Measurements from ENCODE around the gene NCEH1. TPM values are rescaled to one million over a fixed set of nuclear protein-coding genes. Genes with fewer than 3 reads are reported as not detected.

The NCEH1 gene
- total and polyA plus RNA-seq, 2 of the 4 experiments (the other 2 are of a cell fraction) = 22.3 to 23.3 TPM

- H2BK15ac ChIP-seq (ENCODE audit: low read depth, low read length) = no peak overlapping the region
- H2BK20ac ChIP-seq (ENCODE audit: low read depth, low read length) = no peak overlapping the region
- H3K27me3 ChIP-seq (ENCODE audit: control insufficient read depth, insufficient read depth, low read length) = no peaks in the 10 kb centered on the region
- no peak overlapping the region for H2AK9ac ChIP-seq (replicated peaks; ENCODE audit: low read depth, low read length, poor library complexity)
- ChIA-PET POLR2A (ENCODE audit: unreplicated experiment) (no interaction called here), CTCF (no interaction called here)
- no peak overlapping the region for H4K5ac ChIP-seq (ENCODE audit: low read depth, low read length)
- H4K20me1 ChIP-seq (ENCODE audit: insufficient read depth, low read length) = no peaks in the 10 kb centered on the region
- no peak overlapping the region for H3K23ac ChIP-seq (ENCODE audit: low read depth, low read length)
- H3K9me3 ChIP-seq (ENCODE audit: control insufficient read depth, insufficient read depth, low read length) = no peaks in the 10 kb centered on the region
- 80% methylated on average over 1 of the region's 5 CpGs; no CpG with 5 or more reads in 1 of the 2 experiments for WGBS, 2 experiments (ENCODE audit: extremely low coverage in 2 of 2, insufficient read length in 1 of 2)
- H3K14ac ChIP-seq (replicated peaks; ENCODE audit: low read depth, low read length) = no peak overlapping the region
- no peak overlapping the region for H2AFZ ChIP-seq (replicated peaks; ENCODE audit: low read length, poor library complexity)
- H3K56ac ChIP-seq (ENCODE audit: extremely low read depth, insufficient read depth, low read length) = no peak overlapping the region
- H4K8ac ChIP-seq (ENCODE audit: low read depth in 2 of 2, low read length in 2 of 2) = no peak overlapping the region
- no peak overlapping the region for H3K27ac ChIP-seq (ENCODE audit: insufficient read depth, low read length)
- H4K91ac ChIP-seq (ENCODE audit: insufficient read depth, low read depth, low read length) = no peak overlapping the region
- intact Hi-C loops (cut with micrococcal nuclease) = no loop called here
- no peak overlapping the region for H2AK5ac ChIP-seq (ENCODE audit: low read depth, low read length)
- H3K79me1 ChIP-seq (ENCODE audit: low read depth in 1 of 2, low read length in 2 of 2) = peaks cover 37 to 73% of the 10 kb centered on the region in 2 experiments
- no peak overlapping the region for H3K9ac ChIP-seq (ENCODE audit: low read depth, low read length)
- no peak overlapping the region for H2BK120ac ChIP-seq (ENCODE audit: low read depth, low read length)
- no peak overlapping the region for H3K4ac ChIP-seq (ENCODE audit: low read depth, low read length)
- H2BK5ac ChIP-seq (ENCODE audit: low read depth, low read length, poor library complexity, severe bottlenecking) = no peak overlapping the region
- H3K36me3 ChIP-seq (ENCODE audit: control insufficient read depth, insufficient read depth, low read length) = no peaks in the 10 kb centered on the region
- DNase-seq (no peak), ATAC-seq (ENCODE audit: low read depth) (no peak)
- peaks cover 14% of the 10 kb centered on the region for H3K4me1 ChIP-seq (ENCODE audit: control insufficient read depth, insufficient read depth, low read length)
- H3K4me3 ChIP-seq (ENCODE audit: insufficient read depth, low read depth, low read length) = no peak overlapping the region
- no peak overlapping the region for H3K4me2 ChIP-seq (ENCODE audit: low read depth, low read length)
- no peak overlapping the region for H3K18ac ChIP-seq (ENCODE audit: low read depth, low read length)
- no TSS peak for BruUV-seq (replicated peaks)
- TF ChIP-seq RAD21 (IDR thresholded peaks at IDR 0.05; ENCODE audit: low read length) = no peak
- TF ChIP-seq FOS (IDR thresholded peaks at IDR 0.05; ENCODE audit: low read depth, low read length) = no peak
- TF ChIP-seq MXI1 (IDR thresholded peaks at IDR 0.05; ENCODE audit: borderline replicate concordance, low read depth, low read length) = no peak
- TF ChIP-seq ELK1 (IDR thresholded peaks at IDR 0.05; ENCODE audit: borderline replicate concordance, low read depth, low read length) = no peak
- TF ChIP-seq SMC3 (IDR thresholded peaks at IDR 0.05; ENCODE audit: low read depth, low read length) = no peak
- TF ChIP-seq USF2 (IDR thresholded peaks at IDR 0.05; ENCODE audit: low read depth, low read length) = no peak
- TF ChIP-seq MAZ (IDR thresholded peaks at IDR 0.05; ENCODE audit: borderline replicate concordance, low read depth, low read length) = no peak
- TF ChIP-seq NFE2L2 (IDR thresholded peaks at IDR 0.05; ENCODE audit: low read depth, low read length) = no peak
- TF ChIP-seq CTCF (conservative IDR thresholded peaks at IDR 0.05; ENCODE audit: low read depth, low read length) = no peak
- TF ChIP-seq CEBPB (IDR thresholded peaks at IDR 0.05; ENCODE audit: low read depth, low read length) = no peak
- no peak for TF ChIP-seq CHD1 (IDR thresholded peaks at IDR 0.05; ENCODE audit: low read depth, low read length)
- no peak for TF ChIP-seq MAFK (IDR thresholded peaks at IDR 0.05; ENCODE audit: low read depth, low read length)
- no peak for TF ChIP-seq RCOR1 (IDR thresholded peaks at IDR 0.05; ENCODE audit: insufficient replicate concordance, low read length)
- no peak for TF ChIP-seq POLR2A (IDR thresholded peaks at IDR 0.05; ENCODE audit: low read depth, low read length)
- no peak for TF ChIP-seq RFX5 (IDR thresholded peaks at IDR 0.05; ENCODE audit: low read depth, low read length)
- no peak for TF ChIP-seq BHLHE40 (IDR thresholded peaks at IDR 0.05; ENCODE audit: low read depth, low read length)
- dilution Hi-C loops (cut with HindIII; ENCODE audit: low sequenced_read_pairs, unreplicated experiment) = no loop called here
- in situ Hi-C loops (cut with MboI; ENCODE audit: low sequenced_read_pairs) = no loop called here
- H3K9me1 ChIP-seq (ENCODE audit: insufficient read depth, low read length) = peaks cover 3% of the 10 kb centered on the region
Observed at GRCh38 chr3:172679599-172679998, 31.3 kb downstream of the NCEH1 start.

Measured in IMR-90 (cell line).